Loucy (cell line): Measurements from ENCODE around the gene MOV10L1.

Source experiments
- H2AFZ ChIP-seq: fragments of 200-600 bp; sonication (generic); 2 replicates; pipeline ENCODE4 v1.6.0; 2016; ENCODE audit warnings: antibody characterized with exemption, mild to moderate bottlenecking, low read length, moderate library complexity
- H3F3A ChIP-seq: fragments of 200-600 bp; 2 replicates; pipeline ENCODE4 v1.6.0; 2016; ENCODE audit warnings: antibody characterized with exemption, low read depth, mild to moderate bottlenecking
- H3K27me3 ChIP-seq: fragments of 200-600 bp; sonication (generic); 2 replicates; pipeline ENCODE4 v1.6.1; 2014; ENCODE audit warnings: low read length, mild to moderate bottlenecking; ENCODE audit not compliant: insufficient read depth, poor library complexity, severe bottlenecking
- H3K36me3 ChIP-seq: fragments of 200-600 bp; sonication (generic); 2 replicates; pipeline ENCODE4 v1.6.1; 2016; ENCODE audit warnings: low read length; ENCODE audit not compliant: insufficient read depth
- H3K4me1 ChIP-seq: fragments of 200-600 bp; sonication (generic); 2 replicates; pipeline ENCODE4 v1.5.1; 2014; ENCODE audit warnings: low read length, mild to moderate bottlenecking; ENCODE audit not compliant: insufficient read depth, poor library complexity, severe bottlenecking
- H3K4me2 ChIP-seq: fragments of 200-600 bp; sonication (generic); 2 replicates; pipeline ENCODE4 v1.6.0; 2014; ENCODE audit warnings: antibody characterized with exemption, low read length, low read depth, mild to moderate bottlenecking; ENCODE audit not compliant: poor library complexity, severe bottlenecking
- H3K4me3 ChIP-seq: fragments of 200-600 bp; sonication (generic); 2 replicates; pipeline ENCODE4 v1.5.1; 2014; ENCODE audit warnings: low read length, mild to moderate bottlenecking, mixed read lengths; ENCODE audit not compliant: poor library complexity, severe bottlenecking
- H3K79me2 ChIP-seq: fragments of 200-600 bp; sonication (generic); 2 replicates; pipeline ENCODE4 v1.6.1; 2014; ENCODE audit warnings: low read length; ENCODE audit not compliant: insufficient read depth
- H3K9ac ChIP-seq: fragments of 200-600 bp; sonication (generic); 2 replicates; pipeline ENCODE4 v1.6.0; 2014; ENCODE audit warnings: mild to moderate bottlenecking, low read depth, low read length, moderate library complexity; ENCODE audit not compliant: poor library complexity, severe bottlenecking
- H3K9me2 ChIP-seq: fragments of 200-600 bp; sonication (generic); replicated peaks from 2 replicates; pipeline ENCODE4 v1.6.1; 2016; ENCODE audit warnings: low read depth, low read length, mixed read lengths
- H3K9me3 ChIP-seq: fragments of 200-600 bp; sonication (generic); 2 replicates; pipeline ENCODE4 v1.6.1; 2014; ENCODE audit warnings: mild to moderate bottlenecking, antibody characterized with exemption, low read length, low read depth; ENCODE audit not compliant: insufficient read depth
- H4K20me1 ChIP-seq: fragments of 200-600 bp; sonication (generic); 2 replicates; pipeline ENCODE4 v1.6.0; 2014; ENCODE audit warnings: antibody characterized with exemption, low read length, mild to moderate bottlenecking; ENCODE audit not compliant: insufficient read depth, poor library complexity, severe bottlenecking
- EZH2phosphoT487 ChIP-seq: fragments of 200-600 bp; IDR thresholded peaks from 2 replicates; pipeline ENCODE4 v1.6.1; 2018; ENCODE audit warnings: antibody characterized with exemption, mild to moderate bottlenecking, moderate library complexity, borderline replicate concordance
- TF ChIP-seq, protein P1 (sequence below): fragments of 200-600 bp; sonication (generic); conservative IDR thresholded peaks from 2 replicates; pipeline ENCODE4 v1.5.1; 2014; ENCODE audit warnings: mild to moderate bottlenecking, antibody characterized with exemption, low read length

The MOV10L1 gene

DNA sequence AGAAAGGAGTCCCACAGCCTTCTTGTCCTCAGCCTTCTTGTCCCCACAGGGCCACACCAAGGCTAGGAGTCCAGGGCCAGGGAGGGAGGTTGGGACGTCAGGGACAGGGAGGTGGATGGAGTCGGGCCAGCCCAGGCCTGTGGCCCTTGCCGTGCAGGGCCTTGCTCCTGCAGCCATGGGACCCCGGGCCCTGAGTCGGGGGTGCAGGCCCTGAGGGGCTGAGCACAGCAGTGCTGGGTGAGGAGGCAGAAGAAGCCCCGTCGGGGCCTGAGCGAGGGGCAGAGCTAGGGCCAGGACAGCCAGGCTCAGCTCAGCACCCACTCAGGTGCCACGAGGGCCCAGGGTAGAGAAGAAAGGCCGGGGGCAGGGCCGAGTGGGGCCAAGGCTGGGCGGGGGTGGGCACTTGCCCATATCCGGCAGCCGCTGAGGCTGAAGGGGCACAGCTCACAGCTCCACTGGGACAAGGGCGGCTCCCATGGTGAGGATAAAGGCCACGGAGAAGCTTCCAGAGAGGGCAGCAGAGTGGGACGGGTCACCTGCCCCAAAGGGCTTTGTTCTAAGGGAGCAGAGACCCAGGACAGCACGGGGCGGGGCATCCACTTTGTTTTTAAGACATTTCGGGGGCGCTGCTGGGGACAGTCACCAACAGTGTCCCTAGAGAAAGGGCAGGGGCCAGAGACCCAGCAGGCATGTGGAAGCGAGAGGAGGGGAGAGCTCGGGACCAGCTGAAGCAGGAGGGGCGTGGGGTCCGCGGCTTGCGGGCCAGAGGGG lies 8.2 kb upstream of the MOV10L1 start:
- Histone ChIP-seq H3K9me2 (no peaks in the 10 kb centered on the region), H3K9ac (no peak overlapping the region), H3K27me3 (no peaks in the 10 kb centered on the region), H3F3A (0 out of 2 replicates have a peak, but pooled peaks cover under 1% of the 10 kb centered on the region), H3K4me2 (no peak overlapping the region), H3K79me2 (peaks cover 20% of the 10 kb centered on the region; the same call in 1 of the 2 replicates), H4K20me1 (no peaks in the 10 kb centered on the region), H3K4me1 (peaks cover 20% of the 10 kb centered on the region), H3K9me3 (no peaks in the 10 kb centered on the region), H3K36me3 (no peaks in the 10 kb centered on the region), H3K4me3 (no peak overlapping the region), H2AFZ (no peak overlapping the region)
- TF ChIP-seq, protein P1, sequence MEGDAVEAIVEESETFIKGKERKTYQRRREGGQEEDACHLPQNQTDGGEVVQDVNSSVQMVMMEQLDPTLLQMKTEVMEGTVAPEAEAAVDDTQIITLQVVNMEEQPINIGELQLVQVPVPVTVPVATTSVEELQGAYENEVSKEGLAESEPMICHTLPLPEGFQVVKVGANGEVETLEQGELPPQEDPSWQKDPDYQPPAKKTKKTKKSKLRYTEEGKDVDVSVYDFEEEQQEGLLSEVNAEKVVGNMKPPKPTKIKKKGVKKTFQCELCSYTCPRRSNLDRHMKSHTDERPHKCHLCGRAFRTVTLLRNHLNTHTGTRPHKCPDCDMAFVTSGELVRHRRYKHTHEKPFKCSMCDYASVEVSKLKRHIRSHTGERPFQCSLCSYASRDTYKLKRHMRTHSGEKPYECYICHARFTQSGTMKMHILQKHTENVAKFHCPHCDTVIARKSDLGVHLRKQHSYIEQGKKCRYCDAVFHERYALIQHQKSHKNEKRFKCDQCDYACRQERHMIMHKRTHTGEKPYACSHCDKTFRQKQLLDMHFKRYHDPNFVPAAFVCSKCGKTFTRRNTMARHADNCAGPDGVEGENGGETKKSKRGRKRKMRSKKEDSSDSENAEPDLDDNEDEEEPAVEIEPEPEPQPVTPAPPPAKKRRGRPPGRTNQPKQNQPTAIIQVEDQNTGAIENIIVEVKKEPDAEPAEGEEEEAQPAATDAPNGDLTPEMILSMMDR = no peak
- TF ChIP-seq EZH2phosphoT487 = no peak

DNA sequence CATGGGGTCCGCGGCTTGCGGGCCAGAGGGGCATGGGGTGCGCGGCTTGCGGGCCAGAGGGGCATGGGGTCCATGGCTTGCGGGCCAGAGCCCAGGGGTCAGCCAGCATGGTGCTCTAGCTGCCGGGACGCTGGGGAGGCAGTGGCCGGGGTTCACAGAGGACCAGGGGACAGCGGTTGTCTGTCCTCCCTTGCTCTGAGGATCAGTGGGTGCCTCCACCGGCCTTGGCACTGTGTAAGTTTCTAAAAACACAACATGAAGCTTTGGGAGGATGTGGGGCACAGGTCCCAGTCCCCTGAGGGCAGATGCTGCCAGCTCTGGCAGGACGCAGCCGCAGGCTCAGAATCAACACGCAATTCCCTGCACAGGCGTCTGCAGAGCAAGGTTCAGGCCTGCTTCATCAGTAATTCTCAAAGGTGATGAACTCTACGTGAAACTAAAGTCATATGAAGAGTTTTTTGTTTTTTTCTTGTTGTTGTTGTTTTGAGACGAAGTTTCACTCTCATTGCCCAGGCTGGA lies 7.5 kb upstream of the MOV10L1 start:
- Histone ChIP-seq H4K20me1 (no peaks in the 10 kb centered on the region), H2AFZ (no peak overlapping the region), H3K4me2 (no peak overlapping the region), H3K4me1 (peaks cover 20% of the 10 kb centered on the region), H3K27me3 (no peaks in the 10 kb centered on the region), H3K36me3 (no peaks in the 10 kb centered on the region), H3F3A (0 out of 2 replicates have a peak, but pooled peaks cover 3% of the 10 kb centered on the region), H3K9ac (no peak overlapping the region), H3K79me2 (peaks cover 20% of the 10 kb centered on the region; the same call in 1 of the 2 replicates), H3K9me2 (no peaks in the 10 kb centered on the region), H3K4me3 (no peak overlapping the region), H3K9me3 (peaks cover 2% of the 10 kb centered on the region; the same call in 1 of the 2 replicates)
- TF ChIP-seq EZH2phosphoT487 = no peak
- TF ChIP-seq, protein P1 = no peak

DNA sequence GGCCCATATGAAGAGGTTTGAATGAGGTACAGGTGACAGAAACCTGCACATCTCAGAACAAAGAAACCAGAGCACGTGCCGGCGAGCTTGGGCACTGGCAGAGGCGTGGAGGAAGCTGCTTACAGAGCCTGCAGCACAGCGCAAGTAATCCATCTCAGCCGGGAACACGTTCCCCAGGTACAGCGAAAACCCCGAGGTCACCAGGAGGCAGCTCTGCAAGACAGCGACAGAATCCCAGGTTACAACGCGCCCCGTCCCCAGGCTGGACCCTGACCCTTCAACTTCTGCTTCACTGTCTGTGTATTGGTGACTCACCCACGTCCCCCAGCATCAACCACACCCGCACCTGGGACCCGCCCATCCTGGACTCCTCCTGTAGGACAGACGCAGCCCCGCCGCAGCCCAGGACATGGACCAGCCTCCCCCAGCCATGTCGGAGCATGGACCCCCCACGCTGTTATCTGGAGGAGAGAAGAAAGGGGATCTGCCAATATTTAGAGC lies 6.8 kb upstream of the MOV10L1 start:
- no peaks in the 10 kb centered on the region for H3K27me3 ChIP-seq

More for the DNA sequence above, 6.8 kb upstream of the MOV10L1 start:
- H4K20me1 ChIP-seq = no peaks in the 10 kb centered on the region
- peaks cover 3% of the 10 kb centered on the region; the same call in 1 of the 2 replicates for H3K9me3 ChIP-seq
- H3K4me3 ChIP-seq = no peak overlapping the region
- H3K36me3 ChIP-seq = no peaks in the 10 kb centered on the region
- H3F3A ChIP-seq = 0 out of 2 replicates have a peak, but pooled peaks cover 3% of the 10 kb centered on the region
- no peak overlapping the region for H2AFZ ChIP-seq
- peaks cover 20% of the 10 kb centered on the region for H3K4me1 ChIP-seq
- no peak overlapping the region for H3K9ac ChIP-seq
- TF ChIP-seq, protein P1 = no peak
- TF ChIP-seq EZH2phosphoT487 = no peak
- peaks cover 20% of the 10 kb centered on the region; the same call in 1 of the 2 replicates for H3K79me2 ChIP-seq
- no peak overlapping the region for H3K4me2 ChIP-seq
- H3K9me2 ChIP-seq = no peaks in the 10 kb centered on the region
